Endothelial cell of umbilical vein (primary cell): ENCODE results near the gene PARP6. TPM values are rescaled to one million over a fixed set of nuclear protein-coding genes. Genes with fewer than 3 reads are reported as not detected.

ENCODE experiments used
- BruUV-seq: library from RNA; stranded (reverse); fragments of 400-500 nt; replicated peaks from 2 replicates; lab custom pipeline; 2021; lab: Mats Ljungman, UMichigan
- CTCF ChIA-PET: fragments of 300-600, 350-600 bp; sonication (Branson Sonifier 250); formaldehyde crosslinking; loops from one replicate; lab custom pipeline; 2021; ENCODE audit warnings: antibody characterized with exemption, inconsistent platforms; lab: Charles Lee
- POLR2A ChIA-PET: fragments of 300-600, 350-600 bp; sonication (Branson Sonifier 250); formaldehyde crosslinking; loops from one replicate; lab custom pipeline; 2021; ENCODE audit warnings: antibody characterized with exemption, inconsistent platforms; lab: Charles Lee
- DNase-seq: peaks from one replicate; pipeline ENCODE4 v3.0.0-alpha.2; 2011; ENCODE audit warnings: low read depth, low spot score
- FAIRE-seq: peaks from 2 replicates; lab custom pipeline; 2011; peaks lifted over from hg19 to GRCh38; lab: Jason Lieb, UNC
- H2AFZ ChIP-seq: 2 replicates; pipeline ENCODE4 v1.6.0; 2012; ENCODE audit warnings: low read depth, low read length, control low read depth, inconsistent platforms
- H3K27ac ChIP-seq: 2 replicates; pipeline ENCODE4 v1.5.1; 2011; ENCODE audit warnings: low read depth, mild to moderate bottlenecking, control low read depth, low read length, moderate library complexity; ENCODE audit not compliant: insufficient read depth
- H3K27me3 ChIP-seq, 2 experiments: 2 replicates each; pipeline versions ENCODE4 v1.6.0 to v1.6.1; 2011; ENCODE audit warnings: low read length in 2 of 2, mixed read lengths in 1 of 2; ENCODE audit not compliant: control insufficient read depth in 2 of 2, insufficient read depth in 2 of 2
- H3K36me3 ChIP-seq, 2 experiments: 2 replicates in 1 of 2; 3 replicates in 1 of 2; pipeline ENCODE4 v1.5.1; 2011; ENCODE audit warnings: low read length in 2 of 2, mild to moderate bottlenecking in 1 of 2, moderate library complexity in 1 of 2; ENCODE audit not compliant: control insufficient read depth in 2 of 2, insufficient read depth in 2 of 2; ENCODE audit errors: extremely low read depth in 1 of 2
- H3K4me1 ChIP-seq: 3 replicates; pipeline ENCODE4 v1.5.1; 2011; ENCODE audit warnings: mild to moderate bottlenecking, low read length; ENCODE audit not compliant: control insufficient read depth, insufficient read depth; ENCODE audit errors: extremely low read depth
- H3K4me2 ChIP-seq: 2 replicates; pipeline ENCODE4 v1.6.1; 2011; ENCODE audit warnings: low read length, control low read depth, mixed read lengths; ENCODE audit not compliant: insufficient read depth
- H3K4me3 ChIP-seq, 3 experiments: fragments of 200-600 bp in 1 of 3; sonication (generic), shearing (Covaris generic) in 1 of 3; replicated peaks in 1 of 3; 2 replicates each; pipeline ENCODE4 v1.5.1; 2011 to 2016; ENCODE audit warnings: control low read depth in 3 of 3, low read length in 3 of 3, mild to moderate bottlenecking in 2 of 3, inconsistent platforms in 1 of 3, low read depth in 1 of 3, moderate library complexity in 1 of 3; ENCODE audit not compliant: insufficient read depth in 1 of 3
- H3K79me2 ChIP-seq: 2 replicates; pipeline ENCODE4 v1.6.0; 2012; ENCODE audit warnings: low read length, inconsistent platforms; ENCODE audit not compliant: control insufficient read depth, insufficient read depth
- H3K9ac ChIP-seq: replicated peaks from 2 replicates; pipeline ENCODE3; 2011; ENCODE audit warnings: low read length, control low read depth; ENCODE audit not compliant: insufficient read depth; ENCODE audit errors: extremely low read depth
- H3K9me1 ChIP-seq: replicated peaks from 3 replicates; pipeline ENCODE4 v1.6.0; 2011; ENCODE audit warnings: mild to moderate bottlenecking, low read length; ENCODE audit not compliant: control insufficient read depth, insufficient read depth; ENCODE audit errors: extremely low read depth
- H3K9me3 ChIP-seq: replicated peaks from 2 replicates; pipeline ENCODE4 v1.5.1; 2012; ENCODE audit warnings: low read length, inconsistent platforms; ENCODE audit not compliant: control insufficient read depth, insufficient read depth
- H4K20me1 ChIP-seq: replicated peaks from 2 replicates; pipeline ENCODE3; 2011; ENCODE audit warnings: mild to moderate bottlenecking, low read length; ENCODE audit not compliant: control insufficient read depth, insufficient read depth; ENCODE audit errors: extremely low read depth
- FOS ChIP-seq: IDR thresholded peaks from 2 replicates; pipeline ENCODE4 v1.6.1; 2011; ENCODE audit warnings: mild to moderate bottlenecking, low read length, moderate library complexity, borderline replicate concordance; ENCODE audit not compliant: insufficient read depth
- MYC ChIP-seq: IDR thresholded peaks from one replicate; pipeline ENCODE4 v1.6.1; 2011; ENCODE audit warnings: mild to moderate bottlenecking, low read depth, low read length
- POLR2A ChIP-seq: IDR thresholded peaks from 2 replicates; pipeline ENCODE4 v1.6.1; 2012; ENCODE audit warnings: low read depth, mild to moderate bottlenecking, control low read depth, low read length
- POLR2AphosphoS5 ChIP-seq: IDR thresholded peaks from 2 replicates; pipeline ENCODE4 v1.6.1; 2012; ENCODE audit warnings: low read depth, mild to moderate bottlenecking, control low read depth, low read length, moderate library complexity; ENCODE audit not compliant: insufficient read depth
- dilution Hi-C: fragments of 300-500 bp; cut with MboI; formaldehyde crosslinking; loops from one replicate; pipeline ENCODE4 v1.15.0; 2019; ENCODE audit warnings: low sequenced_read_pairs; ENCODE audit not compliant: extremely low pct_ligation_motif_present
- intact Hi-C: fragments of 100-400 bp; cut with micrococcal nuclease; formaldehyde crosslinking; loops from one replicate; pipeline ENCODE4 v1.10.0; 2022
- polyA plus RNA-seq, 4 experiments: library from polyadenylated mRNA; depleted of rRNA in 3 of 4; stranded (reverse) in 3 of 4; unstranded in 1 of 4; fragments of >200 nt; gene quantifications; 2 replicates each; pipeline versions ENCODE4 v1.2.1 to v1.2.3, GENCODE V29; 2011 to 2012; ENCODE audit warnings: missing spikeins in 1 of 4
- total RNA-seq: library from RNA; stranded (reverse); gene quantifications from 2 replicates; pipeline ENCODE4 v1.2.3, GENCODE V29; 2021
- TF ChIP-seq, protein P1 (sequence below): IDR thresholded peaks from 2 replicates; pipeline ENCODE4 v1.6.1; 2011; ENCODE audit not compliant: insufficient read depth, insufficient read length
- TF ChIP-seq, protein P2 (sequence below), 2 donors: IDR thresholded peaks; 1 replicate in 1 of 2; 2 replicates in 1 of 2; pipeline ENCODE4 v1.5.1; 2011; ENCODE audit warnings: low read length in 2 of 2, mild to moderate bottlenecking in 2 of 2, moderate library complexity in 2 of 2, control low read depth in 1 of 2, inconsistent platforms in 1 of 2, low read depth in 1 of 2; ENCODE audit not compliant: insufficient read depth in 1 of 2; ENCODE audit errors: extremely low read depth in 1 of 2

Gene PARP6
- total and polyA plus RNA-seq, 2 donors (not counting 3 experiments of a cell fraction or from before 2014, with no cell fraction given), result 41.1 to 53.3 TPM

DNA sequence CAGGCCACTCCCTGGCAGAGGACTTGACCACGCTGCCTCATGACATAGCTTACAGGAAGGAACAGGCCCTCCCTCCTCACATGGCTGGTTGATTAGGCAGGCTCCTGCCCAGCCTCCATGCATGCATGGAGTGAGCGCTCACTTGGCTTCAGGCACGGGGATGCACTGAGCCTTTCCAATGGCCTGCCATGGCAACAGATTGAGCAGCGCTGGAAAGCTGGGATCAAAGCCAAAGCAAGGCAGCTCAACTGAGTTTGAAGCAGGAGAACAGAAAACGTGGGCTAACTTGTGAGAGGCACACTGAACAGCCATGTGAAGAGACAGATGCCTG, 68.9 kb downstream of the PARP6 start:
- Histone ChIP-seq H3K79me2 (peaks cover 6% of the 10 kb centered on the region), H3K4me2 (no peak overlapping the region), H3K9ac (no peak overlapping the region), H3K4me1 (peaks cover 8% of the 10 kb centered on the region), H3K27me3 (no peaks in the 10 kb centered on the region), H3K4me3 (no peak overlapping the region), H3K27ac (no peak overlapping the region), H2AFZ (no peak overlapping the region), H3K9me3 (no peaks in the 10 kb centered on the region), H4K20me1 (no peaks in the 10 kb centered on the region), H3K36me3 (peaks cover 61 to 63% of the 10 kb centered on the region in 2 experiments), H3K9me1 (no peaks in the 10 kb centered on the region)
- FAIRE-seq (peak; percentile 18), DNase-seq (peak; percentile 76)
- ChIA-PET POLR2A (no interaction called here), CTCF (interaction anchor here (0.9 to 1.9 kb wide), 7 partner anchors 9 to 109 kb away, joined by 3 to 18 read pairs (median 3); no protein-coding TSS in a partner anchor)
- TF ChIP-seq MYC (peak; percentile 26), FOS (no peak)
- TF ChIP-seq, protein P1, sequence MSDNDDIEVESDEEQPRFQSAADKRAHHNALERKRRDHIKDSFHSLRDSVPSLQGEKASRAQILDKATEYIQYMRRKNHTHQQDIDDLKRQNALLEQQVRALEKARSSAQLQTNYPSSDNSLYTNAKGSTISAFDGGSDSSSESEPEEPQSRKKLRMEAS, result peak; percentile 39
- intact Hi-C loops, result no loop called here
- BruUV-seq, result no TSS peak
- dilution Hi-C loops, result no loop called here

DNA sequence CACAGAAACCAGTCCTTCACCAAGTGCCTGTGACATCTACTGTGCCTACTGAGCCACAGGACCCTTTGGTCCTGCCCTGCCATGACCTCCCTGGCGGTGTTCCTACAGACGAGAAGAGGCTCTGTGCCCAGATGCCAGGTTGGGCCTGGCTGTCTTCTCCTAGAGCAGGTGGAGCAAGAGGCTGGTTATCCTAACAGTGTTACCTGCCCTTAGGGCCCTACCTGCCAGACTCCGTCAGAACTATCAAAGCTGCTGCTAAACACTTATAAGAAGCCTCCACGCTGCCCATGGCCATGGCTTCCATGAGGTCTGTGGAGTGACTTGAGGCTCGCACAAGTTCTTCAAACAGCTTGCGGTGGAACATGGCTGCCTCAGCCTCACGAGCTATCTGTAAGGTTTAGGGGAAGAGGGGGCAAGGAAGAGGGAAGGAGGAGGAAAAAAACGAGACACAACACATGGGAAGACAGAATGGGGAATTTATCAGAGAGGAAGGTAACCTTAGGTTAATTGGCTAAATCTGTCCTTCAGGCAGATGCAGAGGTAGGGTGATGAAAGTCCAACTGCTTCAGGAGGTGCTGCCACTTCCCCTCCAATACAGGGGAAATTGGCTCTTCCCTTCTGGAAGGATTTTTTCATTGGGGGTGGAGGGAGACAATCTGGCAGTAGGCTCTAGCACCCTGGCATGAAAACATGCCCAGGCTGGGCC, 69.4 kb downstream of the PARP6 start:
- no peak for FAIRE-seq
- Histone ChIP-seq H3K9me1 (no peaks in the 10 kb centered on the region), H3K27ac (peak overlapping the region; percentile 36), H4K20me1 (no peaks in the 10 kb centered on the region), H3K36me3 (peaks cover 56 to 61% of the 10 kb centered on the region in 2 experiments), H3K9ac (no peak overlapping the region), H3K9me3 (no peaks in the 10 kb centered on the region), H3K27me3 (no peaks in the 10 kb centered on the region), H3K4me3 (no peak overlapping the region), H3K79me2 (peaks cover 4% of the 10 kb centered on the region), H3K4me2 (no peak overlapping the region), H2AFZ (no peak overlapping the region), H3K4me1 (peaks cover 8% of the 10 kb centered on the region)
- ChIA-PET CTCF (interaction anchor here (0.9 to 1.9 kb wide), 7 partner anchors 9 to 110 kb away, joined by 3 to 18 read pairs (median 3); no protein-coding TSS in a partner anchor), POLR2A (no interaction called here)
- dilution Hi-C loops (no loop called here), intact Hi-C loops (no loop called here)
- TF ChIP-seq FOS (no peak), POLR2A (no peak), POLR2AphosphoS5 (no peak)
- TF ChIP-seq, protein P2, sequence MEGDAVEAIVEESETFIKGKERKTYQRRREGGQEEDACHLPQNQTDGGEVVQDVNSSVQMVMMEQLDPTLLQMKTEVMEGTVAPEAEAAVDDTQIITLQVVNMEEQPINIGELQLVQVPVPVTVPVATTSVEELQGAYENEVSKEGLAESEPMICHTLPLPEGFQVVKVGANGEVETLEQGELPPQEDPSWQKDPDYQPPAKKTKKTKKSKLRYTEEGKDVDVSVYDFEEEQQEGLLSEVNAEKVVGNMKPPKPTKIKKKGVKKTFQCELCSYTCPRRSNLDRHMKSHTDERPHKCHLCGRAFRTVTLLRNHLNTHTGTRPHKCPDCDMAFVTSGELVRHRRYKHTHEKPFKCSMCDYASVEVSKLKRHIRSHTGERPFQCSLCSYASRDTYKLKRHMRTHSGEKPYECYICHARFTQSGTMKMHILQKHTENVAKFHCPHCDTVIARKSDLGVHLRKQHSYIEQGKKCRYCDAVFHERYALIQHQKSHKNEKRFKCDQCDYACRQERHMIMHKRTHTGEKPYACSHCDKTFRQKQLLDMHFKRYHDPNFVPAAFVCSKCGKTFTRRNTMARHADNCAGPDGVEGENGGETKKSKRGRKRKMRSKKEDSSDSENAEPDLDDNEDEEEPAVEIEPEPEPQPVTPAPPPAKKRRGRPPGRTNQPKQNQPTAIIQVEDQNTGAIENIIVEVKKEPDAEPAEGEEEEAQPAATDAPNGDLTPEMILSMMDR (IDR thresholded peaks at IDR 0.05; ENCODE audit: extremely low read depth in 1 of 2, insufficient read depth in 1 of 2, low read depth in 1 of 2, low read length in 2 of 2), result no peak
- BruUV-seq, result no TSS peak
- no peak for DNase-seq
